Aorta (tissue), 5 donors: ENCODE measurements around the gene DDX42. TPM values are rescaled to one million over a fixed set of nuclear protein-coding genes. Genes with fewer than 3 reads are reported as not detected.
"Not testable (repeated sequence)": the region's sequence is repeated elsewhere in the genome, so short reads cannot be mapped to it uniquely, and the experiment has no call there.

Experiments used
- ATAC-seq: fragments of 200-7000 bp; cut with Tn5 transposase; one replicate; pipeline ENCODE4 v1.9.1; 2022; ENCODE audit warnings: moderate library complexity; ENCODE audit not compliant: low FRiP score
- DNase-seq, 2 donors: peaks; one replicate each; pipeline ENCODE4 v3.0.0-alpha.2; 2020
- H3K27ac ChIP-seq, 2 donors: one replicate each; pipeline ENCODE4 v1.5.1; 2013; ENCODE audit warnings: low read length in 2 of 2, mild to moderate bottlenecking in 2 of 2, moderate library complexity in 2 of 2, control low read depth in 1 of 2, inconsistent platforms in 1 of 2, low read depth in 1 of 2
- H3K27me3 ChIP-seq, 2 donors: one replicate each; pipeline ENCODE4 v1.6.1; 2013; ENCODE audit warnings: control low read depth in 1 of 2, low read length in 1 of 2, mild to moderate bottlenecking in 1 of 2, moderate library complexity in 1 of 2; ENCODE audit not compliant: insufficient read depth in 2 of 2, control insufficient read depth in 1 of 2
- H3K36me3 ChIP-seq, 2 donors: one replicate each; pipeline ENCODE4 v1.6.1; 2013; ENCODE audit warnings: control low read depth in 1 of 2, low read length in 1 of 2, mild to moderate bottlenecking in 1 of 2; ENCODE audit not compliant: insufficient read depth in 2 of 2, control insufficient read depth in 1 of 2
- H3K4me1 ChIP-seq, 2 donors: one replicate each; pipeline ENCODE4 v1.6.1; 2013; ENCODE audit warnings: low read length in 2 of 2, control low read depth in 1 of 2, mild to moderate bottlenecking in 1 of 2, moderate library complexity in 1 of 2; ENCODE audit not compliant: insufficient read depth in 2 of 2, control insufficient read depth in 1 of 2
- H3K4me3 ChIP-seq, 2 donors: one replicate each; pipeline ENCODE4 v1.5.1; 2013; ENCODE audit warnings: low read length in 2 of 2, control low read depth in 1 of 2, mild to moderate bottlenecking in 1 of 2
- H3K9me3 ChIP-seq: one replicate; pipeline ENCODE4 v1.6.1; 2013; ENCODE audit warnings: mild to moderate bottlenecking, low read length; ENCODE audit not compliant: control insufficient read depth
- WGBS, 2 donors: extraction: QIAGEN DNeasy Blood & Tissue Kit; methylation state at CpG; one replicate each; pipeline ENCODE4 v1.1.7; 2013; 5-methylcytosine and 5-hydroxymethylcytosine counted together
- intact Hi-C, 2 donors: fragments of 100-400 bp; cut with DNase I; formaldehyde crosslinking; loops; one replicate each; pipeline versions ENCODE4 v1.14.2 to v1.15.0; 2022
- polyA plus RNA-seq, 2 donors: library from polyadenylated mRNA; stranded (reverse); fragments of 200-250 nt; gene quantifications; one replicate each; pipeline ENCODE4 v1.2.3, GENCODE V29; 2013
- total RNA-seq, 2 donors: library from RNA; stranded (reverse); fragmentation: NEBNext Ultra II Directional; extraction: Animal tissue kit (Norgen Biotek cat#: 25700); gene quantifications; one replicate each; pipeline ENCODE4 v1.2.1, GENCODE V29; 2021
- donor health status: healthy with polysubstance abuse.
- donor health status: Bipolar disorder and iron deficiency.
- donor health status: DM: no; HTN: no; CAD: no.
- donor health status: DM: no; HTN: no; CAD: no.
- donor health status: DM: yes; HTN: yes; CAD: no.

The DDX42 gene
- total and polyA plus RNA-seq, 4 donors, result 63.7 to 136 (median 105) TPM

DNA sequence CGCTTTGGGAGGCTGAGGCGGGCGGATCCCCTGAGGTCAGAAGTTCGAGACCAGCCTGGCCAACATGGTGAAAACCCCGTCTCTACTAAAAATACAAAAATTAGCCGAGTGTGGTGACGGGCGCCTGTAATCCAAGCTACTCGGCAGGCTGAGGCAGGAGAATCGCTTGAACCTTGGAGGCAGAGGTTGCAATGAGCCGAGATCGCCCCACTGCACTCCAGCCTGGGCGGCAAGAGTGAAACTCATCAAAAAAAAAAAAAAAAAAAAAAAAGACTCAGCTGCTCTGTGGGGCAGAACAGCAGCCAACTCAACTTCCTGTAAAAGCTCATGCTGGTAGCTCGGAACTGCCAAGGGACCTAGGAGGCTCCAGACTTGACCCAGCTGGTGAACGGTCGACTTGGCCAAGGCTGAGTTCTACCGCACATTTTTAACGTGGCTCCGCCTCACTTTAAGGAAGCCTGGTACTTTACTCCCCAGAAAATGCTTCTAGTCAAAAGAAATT is 69.5 kb downstream of the DDX42 start:
- H3K36me3 ChIP-seq, ATAC-seq, H3K9me3 ChIP-seq, H3K4me1 ChIP-seq, H3K27me3 ChIP-seq: not testable (repeated sequence)
- peak; percentile 77 to 81 for DNase-seq
- H3K27ac ChIP-seq, result peak overlapping the region in 1 of 2 donors; percentile 64
- WGBS, 2 donors, result 0 to 1% methylated on average over 19 of the region's 19 CpGs
- peak overlapping the region in 1 of 2 donors; percentile 4 for H3K4me3 ChIP-seq
- intact Hi-C loops, result loop anchor here in 1 of 2 donors (5.0 kb wide), 1 partner anchor 71 kb away; the partner anchor contains the start of genes CCDC47 and DDX42

DNA sequence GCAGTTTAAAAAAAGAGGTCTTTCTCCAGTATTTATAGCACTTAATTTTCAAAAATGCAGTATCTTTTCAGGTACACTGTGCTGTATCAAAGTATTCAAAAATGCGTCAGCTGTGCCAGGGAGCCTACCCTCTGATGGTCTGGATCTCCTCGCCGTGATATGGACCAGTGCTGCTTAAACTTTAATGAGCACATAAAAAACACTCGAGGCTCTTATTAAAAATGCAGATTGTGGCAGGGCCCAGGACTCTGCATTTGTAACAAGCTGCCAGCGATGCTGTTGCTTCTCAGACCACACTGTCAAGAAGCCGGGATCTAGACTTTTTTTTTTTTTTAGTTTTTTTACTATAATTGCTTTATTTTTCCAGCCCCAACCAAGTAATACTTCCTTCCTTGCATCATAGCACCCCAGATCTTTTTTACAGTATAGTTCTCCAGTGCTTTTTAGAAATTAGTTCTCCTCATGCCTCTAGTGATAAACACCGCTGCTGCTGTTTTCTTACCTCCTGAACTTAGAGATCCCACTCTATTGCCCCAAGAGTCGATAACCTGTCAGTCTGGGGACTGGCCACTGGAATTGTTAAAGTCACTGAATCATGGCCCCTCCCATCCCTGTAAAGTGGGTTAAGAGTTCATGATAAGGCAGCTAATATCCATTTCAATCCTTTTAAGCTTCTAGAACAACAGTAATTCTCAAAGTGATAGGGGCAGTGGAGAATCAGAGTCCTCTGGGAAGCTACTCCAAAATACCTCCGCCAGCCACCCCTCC is 70.1 kb downstream of the DDX42 start:
- 48 to 52% methylated on average over 9 of the region's 9 CpGs for WGBS, 2 donors
- intact Hi-C loops, result loop anchor here in 1 of 2 donors (5.0 kb wide), 1 partner anchor 72 kb away; the partner anchor contains the start of genes CCDC47 and DDX42
- Histone ChIP-seq H3K9me3 (no peaks in the 10 kb centered on the region), H3K4me3 (no peak overlapping the region), H3K27me3 (no peaks in the 10 kb centered on the region), H3K36me3 (no peaks in the 10 kb centered on the region), H3K27ac (peak overlapping the region in 1 of 2 donors; percentile 59), H3K4me1 (peaks cover 2 to 4% of the 10 kb centered on the region in 2 donors)
- ATAC-seq, result no peak
- DNase-seq, result no peak

GRCh38 chr17:63845509-63845908 is 71.5 kb downstream of the DDX42 start:
- no peaks in the 10 kb centered on the region for H3K36me3 ChIP-seq
- ATAC-seq (no peak), DNase-seq (no peak)
- no peaks in the 10 kb centered on the region for H3K9me3 ChIP-seq
- intact Hi-C loops, result loop anchor here in 1 of 2 donors (5.0 kb wide), 1 partner anchor 287 kb away; the partner anchor contains the start of gene ERN1
- H3K27me3 ChIP-seq, result no peaks in the 10 kb centered on the region
- H3K4me1 ChIP-seq, result peaks cover 2% of the 10 kb centered on the region in 2 donors
- no peak overlapping the region for H3K27ac ChIP-seq
- H3K4me3 ChIP-seq, result no peak overlapping the region
- WGBS, 2 donors, result 92 to 94% methylated on average over 1 of the region's 1 CpG

DNA sequence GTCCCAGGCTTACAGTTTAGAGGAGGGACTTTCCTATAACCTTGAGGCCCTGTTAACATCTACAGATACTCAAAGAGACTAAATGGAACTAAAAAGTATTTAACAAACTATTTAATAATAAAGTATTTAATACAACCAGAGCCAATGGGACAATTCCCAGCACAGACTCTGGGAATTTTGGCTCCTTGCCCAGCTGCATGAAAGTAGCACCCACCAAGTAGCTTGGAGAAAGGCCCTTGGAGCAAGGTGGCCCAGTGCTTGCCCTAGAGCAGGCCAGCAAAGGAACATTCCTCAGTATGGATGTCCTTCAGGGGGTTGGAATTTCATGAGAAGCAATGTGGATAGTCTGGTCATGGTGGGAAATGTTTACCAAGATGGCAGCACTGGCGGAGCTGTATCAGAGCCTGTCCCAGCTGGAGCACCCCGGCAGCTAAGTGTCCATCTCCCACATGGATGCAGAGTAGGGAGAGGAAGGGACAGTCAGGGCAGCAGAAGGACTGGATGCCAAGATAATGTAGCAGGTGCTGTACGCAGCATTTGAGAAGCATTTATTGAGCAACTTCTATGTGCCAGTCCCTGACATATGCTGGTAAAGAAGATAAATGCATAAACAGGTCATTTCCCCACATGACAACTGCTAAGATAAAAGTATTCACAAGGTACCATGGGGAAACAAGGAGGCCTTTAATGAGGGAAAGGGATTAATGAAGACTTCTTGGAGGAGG is 73.7 kb downstream of the DDX42 start:
- Histone ChIP-seq H3K9me3 (no peaks in the 10 kb centered on the region), H3K36me3 (no peaks in the 10 kb centered on the region), H3K4me3 (no peak overlapping the region), H3K27me3 (no peaks in the 10 kb centered on the region), H3K27ac (no peak overlapping the region), H3K4me1 (peaks cover 0 to 2% of the 10 kb centered on the region in 2 donors)
- 93 to 96% methylated on average over 3 of the region's 3 CpGs for WGBS, 2 donors
- ATAC-seq, result no peak
- DNase-seq, result no peak
- intact Hi-C loops, result loop anchor here in 1 of 2 donors (5.0 kb wide), 1 partner anchor 285 kb away; the partner anchor contains the start of gene ERN1

GRCh38 chr17:63848834-63849689 is 75.1 kb downstream of the DDX42 start:
- H3K9me3 ChIP-seq, result no peaks in the 10 kb centered on the region
- H3K4me1 ChIP-seq, result no peaks in the 10 kb centered on the region
- WGBS, 2 donors, result 7 to 9% methylated on average over 71 to 82 of the region's 82 CpGs
- intact Hi-C loops, result loop anchor here in 1 of 2 donors (5.0 kb wide), 1 partner anchor 283 kb away; the partner anchor contains the start of gene ERN1
- H3K36me3 ChIP-seq, result no peaks in the 10 kb centered on the region
- no peak overlapping the region for H3K27ac ChIP-seq
- peak; percentile 96 to 98 for DNase-seq
- H3K27me3 ChIP-seq, result no peaks in the 10 kb centered on the region
- H3K4me3 ChIP-seq, result no peak overlapping the region
- peak; percentile 96 for ATAC-seq

DNA sequence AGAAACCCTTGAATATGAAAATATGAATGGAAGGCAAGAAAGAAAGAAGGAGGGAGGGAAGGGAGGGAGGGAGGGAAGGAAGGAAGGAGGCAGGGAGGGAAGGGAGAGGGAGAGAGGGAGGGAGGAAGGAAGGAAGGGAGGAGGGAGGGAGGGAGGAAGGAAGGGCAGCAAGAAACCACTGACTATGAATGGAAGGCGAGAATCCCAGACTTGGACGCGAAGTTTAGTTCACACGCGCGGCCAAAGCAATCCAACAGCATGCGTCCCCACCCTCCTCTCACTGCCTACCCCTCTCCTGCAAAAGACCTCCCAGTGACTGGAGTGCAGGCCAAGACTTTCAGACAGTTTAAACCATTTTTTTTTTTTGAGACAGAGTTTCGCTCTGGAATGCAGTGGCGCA is 76.4 kb downstream of the DDX42 start:
- ATAC-seq, result no peak
- 94 to 96% methylated on average over 9 of the region's 9 CpGs for WGBS, 2 donors

DNA sequence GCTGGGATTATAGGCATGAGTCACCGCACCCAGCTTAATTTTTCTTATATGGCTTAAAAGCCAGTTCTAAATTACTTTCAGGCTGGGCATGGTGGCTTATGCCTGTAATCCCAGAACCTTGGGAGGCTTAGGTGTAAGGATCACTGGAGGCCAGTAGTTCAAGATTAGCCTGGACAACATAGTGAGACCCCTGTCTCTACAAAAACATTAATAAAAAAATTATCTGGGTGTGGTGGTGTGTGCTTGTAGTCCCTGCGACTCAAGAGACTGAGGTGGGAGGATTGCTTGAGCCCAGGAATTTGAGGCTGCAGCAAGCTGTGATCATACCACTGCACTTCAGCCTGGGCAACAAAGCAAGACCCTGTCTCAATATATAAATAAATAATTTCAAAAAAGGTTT is 79.3 kb downstream of the DDX42 start:
- H3K4me1 ChIP-seq, result no peaks in the 10 kb centered on the region
- intact Hi-C loops, result no loop called here
- ATAC-seq (no peak), DNase-seq (no peak)
- H3K27ac ChIP-seq, result no peak overlapping the region
- H3K9me3 ChIP-seq, result no peaks in the 10 kb centered on the region
- no peaks in the 10 kb centered on the region for H3K36me3 ChIP-seq
- no peaks in the 10 kb centered on the region for H3K27me3 ChIP-seq
- H3K4me3 ChIP-seq, result no peak overlapping the region
- 95 to 99% methylated on average over 2 of the region's 2 CpGs for WGBS, 2 donors

More for the DNA sequence above, 76.4 kb downstream of the DDX42 start:
- Histone ChIP-seq H3K27me3 (no peaks in the 10 kb centered on the region), H3K36me3 (no peaks in the 10 kb centered on the region), H3K27ac (no peak overlapping the region), H3K4me1 (no peaks in the 10 kb centered on the region), H3K9me3 (no peaks in the 10 kb centered on the region), H3K4me3 (no peak overlapping the region)
- intact Hi-C loops, result no loop called here
- DNase-seq, result no peak

- Histone ChIP-seq H3K4me3 (no peak overlapping the region), H3K9me3 (no peaks in the 10 kb centered on the region), H3K4me1 (no peaks in the 10 kb centered on the region), H3K27ac (no peak overlapping the region), H3K36me3 (no peaks in the 10 kb centered on the region), H3K27me3 (no peaks in the 10 kb centered on the region)
- no peak for ATAC-seq
- no peak for DNase-seq
- 83 to 86% methylated on average over 5 of the region's 5 CpGs for WGBS, 2 donors
- intact Hi-C loops, result no loop called here
Observed at GRCh38 chr17:63854709-63855108, 80.7 kb downstream of the DDX42 start.
